GM13977 (cell line): ENCODE results near the gene FGF9.

Source experiments
- DNase-seq: peaks from one replicate; pipeline ENCODE4 v3.0.0; 2012; ENCODE audit warnings: low spot score
- in situ Hi-C: fragments of 300-500 bp; cut with MboI; formaldehyde crosslinking; loops from one replicate; pipeline ENCODE4 v1.12.0; 2022; ENCODE audit warnings: low sequenced_read_pairs, low pct_unique_long_range_greater_than_20kb, mixed read lengths, inconsistent platforms; ENCODE audit not compliant: unreplicated experiment
- TF ChIP-seq, protein P1 (sequence below): IDR thresholded peaks from 2 replicates; pipeline ENCODE4 v1.5.1; 2012; ENCODE audit warnings: mild to moderate bottlenecking, control low read depth; ENCODE audit not compliant: insufficient read depth; ENCODE audit errors: extremely low read depth, missing control alignments

Gene FGF9

DNA sequence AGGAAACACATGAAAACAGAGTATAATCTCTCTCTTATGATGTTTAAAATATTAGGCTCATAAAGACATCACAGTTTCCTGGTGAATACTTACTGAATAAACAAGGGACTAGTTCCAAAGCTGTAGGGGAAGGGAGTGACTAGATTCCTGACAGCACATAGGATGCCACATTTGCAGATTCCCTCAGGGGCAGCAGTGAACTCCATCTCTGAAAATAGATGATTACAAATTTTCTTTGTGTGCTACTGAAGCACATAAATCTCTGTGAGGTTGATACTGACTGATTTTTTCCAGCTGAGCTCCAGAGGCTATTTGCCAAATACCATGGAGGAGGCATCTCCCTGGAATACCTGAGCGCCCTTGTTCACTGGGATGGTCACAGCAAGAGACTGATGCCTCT is 77.3 kb downstream of the FGF9 start:
- no peak for DNase-seq
- in situ Hi-C loops: no loop called here
- TF ChIP-seq, protein P1, sequence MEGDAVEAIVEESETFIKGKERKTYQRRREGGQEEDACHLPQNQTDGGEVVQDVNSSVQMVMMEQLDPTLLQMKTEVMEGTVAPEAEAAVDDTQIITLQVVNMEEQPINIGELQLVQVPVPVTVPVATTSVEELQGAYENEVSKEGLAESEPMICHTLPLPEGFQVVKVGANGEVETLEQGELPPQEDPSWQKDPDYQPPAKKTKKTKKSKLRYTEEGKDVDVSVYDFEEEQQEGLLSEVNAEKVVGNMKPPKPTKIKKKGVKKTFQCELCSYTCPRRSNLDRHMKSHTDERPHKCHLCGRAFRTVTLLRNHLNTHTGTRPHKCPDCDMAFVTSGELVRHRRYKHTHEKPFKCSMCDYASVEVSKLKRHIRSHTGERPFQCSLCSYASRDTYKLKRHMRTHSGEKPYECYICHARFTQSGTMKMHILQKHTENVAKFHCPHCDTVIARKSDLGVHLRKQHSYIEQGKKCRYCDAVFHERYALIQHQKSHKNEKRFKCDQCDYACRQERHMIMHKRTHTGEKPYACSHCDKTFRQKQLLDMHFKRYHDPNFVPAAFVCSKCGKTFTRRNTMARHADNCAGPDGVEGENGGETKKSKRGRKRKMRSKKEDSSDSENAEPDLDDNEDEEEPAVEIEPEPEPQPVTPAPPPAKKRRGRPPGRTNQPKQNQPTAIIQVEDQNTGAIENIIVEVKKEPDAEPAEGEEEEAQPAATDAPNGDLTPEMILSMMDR: no peak

DNA sequence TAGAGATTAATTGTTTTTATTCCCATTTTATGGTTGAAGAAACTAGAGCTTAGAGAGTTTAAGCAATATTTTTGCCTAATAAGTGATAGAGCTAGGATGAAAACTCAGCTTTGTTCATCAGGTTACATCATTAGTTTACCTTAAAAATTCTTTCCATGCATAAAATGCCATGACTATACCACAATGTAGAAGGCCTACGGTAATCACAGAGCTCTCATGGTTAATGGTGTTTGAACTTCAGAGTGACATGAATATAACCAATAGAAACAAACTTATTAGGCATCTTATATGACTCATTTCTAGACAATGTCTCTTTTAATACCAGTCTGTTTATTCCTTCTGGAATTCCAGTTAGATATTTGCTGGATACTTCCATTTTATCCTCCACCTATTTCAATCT is 78.5 kb downstream of the FGF9 start:
- in situ Hi-C loops: no loop called here
- DNase-seq: no peak
- TF ChIP-seq, protein P1: no peak

DNA sequence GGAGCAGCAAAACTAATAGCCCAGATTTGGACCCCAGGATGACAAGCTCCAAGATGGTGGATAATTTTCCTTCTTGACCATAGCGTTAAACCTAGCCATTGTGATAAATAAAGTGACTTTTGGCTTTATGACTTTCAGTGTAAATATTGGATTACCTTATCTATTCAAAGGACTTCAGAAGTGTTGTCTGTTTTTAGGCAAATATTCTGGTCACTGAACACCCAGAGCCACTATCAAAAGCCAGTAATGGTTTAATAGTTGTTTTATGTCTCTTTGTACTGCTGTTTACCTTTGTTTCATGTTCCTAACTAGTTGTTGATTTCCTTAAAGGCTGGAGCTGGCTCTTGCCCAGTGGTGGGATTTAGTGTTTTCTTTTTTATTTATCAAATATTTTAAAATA is 81.6 kb downstream of the FGF9 start:
- DNase-seq: no peak
- in situ Hi-C loops: no loop called here
- TF ChIP-seq, protein P1: no peak

DNA sequence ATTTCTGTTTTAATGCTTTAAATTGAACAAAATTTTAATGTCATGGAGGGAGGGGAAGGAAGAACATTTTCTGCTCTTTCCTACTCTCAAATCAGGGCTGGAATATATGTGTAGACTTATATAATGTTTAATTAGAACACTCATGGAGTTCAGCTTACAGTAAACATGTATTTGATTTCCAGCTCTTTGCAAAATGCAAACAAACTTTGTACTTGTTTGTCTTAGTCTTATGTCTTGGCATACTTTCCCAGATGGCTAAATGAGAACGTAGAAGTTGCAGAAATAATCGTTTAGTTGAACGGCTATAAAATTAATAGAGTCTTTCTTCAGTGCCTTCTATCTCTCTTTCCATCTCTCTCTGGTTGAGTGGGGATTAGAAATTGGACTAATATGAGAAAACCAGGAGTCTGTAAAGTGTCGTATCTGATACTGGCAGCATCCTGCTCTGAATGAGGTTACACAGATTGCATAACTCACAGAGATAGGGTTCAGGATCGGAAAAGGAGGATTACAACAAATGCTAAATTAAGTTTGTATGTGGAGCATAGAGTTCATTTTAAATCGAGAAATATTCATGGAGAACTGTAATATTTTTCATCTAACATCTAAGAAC is 82.3 kb downstream of the FGF9 start:
- in situ Hi-C loops: no loop called here
- DNase-seq: no peak
- TF ChIP-seq, protein P1: no peak
